HuH-7.5 (cell line): ENCODE measurements around the gene SPNS2.

ENCODE experiments used
- DNase-seq: peaks from one replicate; pipeline ENCODE4 v3.0.0; 2011; ENCODE audit warnings: low spot score

SPNS2 gene

GRCh38 chr17:4498461-4499397, at the start of gene SPNS2:
Gene SPNS2 (plus strand): TSS chr17:4498881. CDS start chr17:4499048, 167 bp downstream.
- DNase-seq = peak; percentile 88

- DNase-seq = no peak
These were observed 48.9 kb upstream of the SPNS2 start for GRCh38 chr17:4449736-4450135.

- DNase-seq = no peak
These were observed 47.9 kb upstream of the SPNS2 start for GRCh38 chr17:4450710-4451316.

GRCh38 chr17:4453812-4454591, 44.7 kb upstream of the SPNS2 start:
- DNase-seq = peak; percentile 68

GRCh38 chr17:4460661-4461060, 38.0 kb upstream of the SPNS2 start:
- no peak for DNase-seq

- DNase-seq = no peak
These were observed 34.7 kb upstream of the SPNS2 start for GRCh38 chr17:4463818-4464476.

GRCh38 chr17:4465786-4466185, 32.9 kb upstream of the SPNS2 start:
- no peak for DNase-seq

GRCh38 chr17:4467287-4467686, 31.4 kb upstream of the SPNS2 start:
- DNase-seq = no peak

GRCh38 chr17:4469552-4469951, 29.1 kb upstream of the SPNS2 start:
- no peak for DNase-seq

GRCh38 chr17:4472286-4472685, 26.4 kb upstream of the SPNS2 start:
- no peak for DNase-seq

- no peak for DNase-seq
These were observed 24.6 kb upstream of the SPNS2 start for GRCh38 chr17:4474093-4474492.

GRCh38 chr17:4475001-4475400, 23.7 kb upstream of the SPNS2 start:
- DNase-seq = no peak

GRCh38 chr17:4475463-4475862, 23.2 kb upstream of the SPNS2 start:
- DNase-seq = no peak

GRCh38 chr17:4476017-4476416, 22.7 kb upstream of the SPNS2 start:
- no peak for DNase-seq

- DNase-seq = no peak
These were observed 22.1 kb upstream of the SPNS2 start for GRCh38 chr17:4476511-4477070.

- DNase-seq = no peak
These were observed 21.4 kb upstream of the SPNS2 start for GRCh38 chr17:4477255-4477791.

GRCh38 chr17:4478318-4478830, 20.3 kb upstream of the SPNS2 start:
- DNase-seq = no peak

GRCh38 chr17:4479340-4479981, 19.2 kb upstream of the SPNS2 start:
- no peak for DNase-seq

GRCh38 chr17:4479982-4480751, 18.5 kb upstream of the SPNS2 start:
- no peak for DNase-seq
